Nucleus accumbens (tissue), 56 donors: ENCODE measurements around the gene SLC28A3.

ENCODE experiments used
- DNase-seq, 56 donors: peaks; one replicate each; lab custom pipeline; 2025; lab: John Stamatoyannopoulos, UW

The SLC28A3 gene

GRCh38 chr9:84301851-84302250, 38.7 kb downstream of the SLC28A3 start:
- no peak for DNase-seq

- DNase-seq = no peak
Measured at GRCh38 chr9:84300271-84300670, 40.3 kb downstream of the SLC28A3 start.

- no peak for DNase-seq
Measured at GRCh38 chr9:84297162-84297821, 43.3 kb downstream of the SLC28A3 start.

GRCh38 chr9:84296146-84296843, 44.3 kb downstream of the SLC28A3 start:
- DNase-seq = no peak

- no peak for DNase-seq
Measured at GRCh38 chr9:84294241-84294950, 46.2 kb downstream of the SLC28A3 start.

GRCh38 chr9:84293001-84293798, 47.4 kb downstream of the SLC28A3 start:
- DNase-seq = no peak

- DNase-seq = no peak
Measured at GRCh38 chr9:84285381-84285780, 55.2 kb downstream of the SLC28A3 start.

GRCh38 chr9:84283946-84284345, 56.6 kb downstream of the SLC28A3 start:
- DNase-seq = peak in 29 of 56 donors; percentile 2 to 69 (median 20)

GRCh38 chr9:84278130-84278529, 62.4 kb downstream of the SLC28A3 start:
- no peak for DNase-seq

GRCh38 chr9:84277646-84278045, 62.9 kb downstream of the SLC28A3 start:
- no peak for DNase-seq

GRCh38 chr9:84276741-84277140, 63.8 kb downstream of the SLC28A3 start:
- no peak for DNase-seq

- peak in 9 of 56 donors; percentile 8 to 51 (median 26) for DNase-seq
Measured at GRCh38 chr9:84271921-84272556, 68.5 kb downstream of the SLC28A3 start.

GRCh38 chr9:84271531-84271900, 69.0 kb downstream of the SLC28A3 start:
- DNase-seq = peak in 51 of 56 donors; percentile 13 to 87 (median 54)

GRCh38 chr9:84270847-84271530, 69.6 kb downstream of the SLC28A3 start:
- peak in 1 of 56 donors; percentile 37 for DNase-seq

- peak in 25 of 56 donors; percentile 3 to 71 (median 27) for DNase-seq
Measured at GRCh38 chr9:84266087-84266561, 74.4 kb downstream of the SLC28A3 start.

- DNase-seq = no peak
Measured at GRCh38 chr9:84264307-84265029, 76.1 kb downstream of the SLC28A3 start.

- DNase-seq = peak in 54 of 56 donors; percentile 4 to 90 (median 56)
Measured at GRCh38 chr9:84261070-84261746, 79.3 kb downstream of the SLC28A3 start.

GRCh38 chr9:84258371-84258770, 82.2 kb downstream of the SLC28A3 start:
- no peak for DNase-seq
